HG03442 (cell line): ENCODE results near the gene CEP70.
"Not testable (repeated sequence)": the region's sequence is repeated elsewhere in the genome, so short reads cannot be mapped to it uniquely, and the experiment has no call there.

Experiments
- ATAC-seq: cut with Tn5 transposase; IDR thresholded peaks from one replicate; pipeline ENCODE4 v1.9.1; 2021; ENCODE audit warnings: mild to moderate bottlenecking, moderate library complexity; ENCODE audit not compliant: unreplicated experiment

The CEP70 gene

GRCh38 chr3:138594150-138594934 is at the start of gene CEP70:
Gene CEP70 (minus strand): TSS chr3:138594260. CDS start chr3:138572927, 21,333 bp downstream.
- peak; percentile 82 for ATAC-seq

DNA sequence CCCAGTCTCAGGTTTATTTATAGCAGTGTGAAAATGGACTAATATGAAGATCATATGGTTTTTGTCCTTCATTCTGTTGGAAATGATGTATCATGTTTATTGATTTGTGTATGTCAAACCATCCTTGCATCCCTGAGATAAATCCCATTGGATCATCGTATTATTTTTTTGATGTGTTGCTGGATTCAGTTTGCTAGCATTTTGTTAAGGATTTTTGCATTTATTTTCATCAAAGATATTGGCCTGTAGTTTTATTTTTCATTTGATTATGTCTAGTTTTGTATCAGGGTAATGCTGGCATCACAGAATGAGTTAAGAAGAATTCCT is 48.8 kb upstream of the CEP70 start:
- ATAC-seq, result no peak

DNA sequence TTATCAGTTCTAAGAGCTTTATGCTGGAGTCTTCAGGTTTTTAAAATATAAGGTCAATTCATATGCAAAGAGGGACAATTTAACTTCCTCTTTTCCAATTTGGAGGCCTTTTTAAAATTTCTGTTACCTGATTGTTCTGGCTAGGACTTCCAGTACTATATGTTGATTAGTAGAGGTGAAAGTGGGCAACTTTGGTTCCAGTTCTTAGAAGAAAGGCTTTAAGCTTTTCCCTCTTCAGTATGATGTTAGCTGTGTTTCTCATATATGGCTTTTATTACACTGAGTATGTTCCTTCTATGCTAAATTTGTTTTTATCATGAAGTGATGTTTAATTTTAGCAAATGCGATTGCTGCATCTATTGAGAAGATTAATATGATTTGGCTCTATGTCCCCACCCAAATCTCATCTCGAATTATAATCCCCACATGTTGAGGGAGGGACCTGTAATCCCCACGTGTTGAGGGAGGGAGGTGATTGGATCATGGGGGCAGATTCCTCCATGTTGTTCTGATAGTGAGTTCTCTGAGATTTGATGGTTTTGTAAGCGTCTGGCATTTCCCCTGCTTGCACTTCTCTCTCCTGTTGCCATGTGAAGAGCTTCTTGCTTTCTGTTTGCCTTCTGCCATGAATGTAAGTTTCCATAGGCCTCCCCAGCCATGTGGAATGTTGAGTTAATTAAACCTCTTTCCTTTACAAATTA is 48.3 kb upstream of the CEP70 start:
- no peak for ATAC-seq

DNA sequence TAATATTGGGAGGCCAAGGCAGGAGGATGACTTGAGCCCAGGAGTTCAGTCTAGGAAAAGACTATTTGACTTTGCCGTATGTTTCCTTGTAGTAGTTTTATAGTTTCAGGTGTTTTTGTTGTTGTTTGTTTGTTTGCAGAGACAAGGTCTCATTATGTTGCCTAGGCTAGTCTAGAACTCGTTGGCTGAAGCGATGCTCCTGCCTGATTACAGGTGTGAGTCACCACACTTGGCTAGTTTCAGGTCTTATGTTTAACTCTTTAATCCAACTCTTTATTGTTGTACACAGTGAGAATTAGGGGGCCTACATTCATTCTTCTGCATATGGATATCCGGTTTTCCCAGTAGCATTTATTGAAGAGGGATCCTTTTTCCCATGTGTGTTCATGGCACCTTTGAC is 46.5 kb upstream of the CEP70 start:
- ATAC-seq, result no peak

GRCh38 chr3:138638641-138639040 is 44.6 kb upstream of the CEP70 start:
- no peak for ATAC-seq

DNA sequence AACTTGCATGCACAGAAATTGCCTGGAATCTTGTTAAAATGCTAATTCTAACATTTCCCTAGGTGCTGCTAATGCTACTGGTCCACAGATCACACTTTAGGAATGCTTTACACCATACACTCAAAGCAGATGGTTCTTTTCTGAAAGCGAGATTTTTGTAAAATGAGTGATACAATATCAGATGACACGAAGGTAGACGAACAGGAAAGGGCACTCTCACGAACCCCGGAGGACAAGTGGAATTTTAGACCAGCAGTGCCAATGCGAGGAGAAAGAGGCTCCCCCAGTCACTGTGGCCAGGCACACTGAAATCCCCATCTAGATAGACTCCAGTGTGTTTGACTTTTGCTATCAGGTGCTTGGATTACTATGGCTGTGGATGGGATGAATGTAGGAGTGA is 35.5 kb upstream of the CEP70 start:
- no peak for ATAC-seq

DNA sequence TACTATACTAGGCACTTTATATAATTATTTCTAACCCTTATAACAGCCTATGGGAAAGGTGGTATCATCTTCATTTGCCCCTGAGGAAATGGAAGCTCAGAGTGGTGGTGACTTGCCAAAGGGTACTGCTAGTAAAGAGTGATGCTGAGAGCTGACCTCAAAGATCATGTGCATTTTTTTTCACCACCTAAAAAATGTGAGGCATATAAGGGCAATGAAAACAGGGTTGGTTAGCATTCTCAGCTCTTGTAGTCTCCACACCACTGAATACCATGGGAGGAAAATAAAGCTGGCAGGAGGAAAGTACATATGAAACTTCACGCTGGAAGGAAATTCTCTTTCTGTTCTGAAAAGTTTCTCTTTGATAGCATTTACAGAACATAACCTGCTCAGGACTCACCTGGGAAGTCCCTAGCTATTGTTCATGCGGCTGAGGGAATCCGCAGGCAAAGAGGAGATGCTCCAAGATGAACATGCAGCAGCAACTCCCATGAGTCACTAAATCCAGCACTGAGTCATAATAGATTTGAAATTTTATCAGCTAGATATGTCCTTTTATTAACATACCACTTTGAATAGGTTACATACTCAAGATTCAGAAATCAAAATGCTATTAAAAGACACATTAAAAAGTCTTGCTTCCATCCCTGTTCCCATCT is 31.8 kb upstream of the CEP70 start:
- no peak for ATAC-seq

- ATAC-seq, result no peak
These were observed 30.5 kb upstream of the CEP70 start for GRCh38 chr3:138624518-138624917.

- ATAC-seq, result no peak
These were observed 26.4 kb upstream of the CEP70 start for GRCh38 chr3:138620431-138620830.

DNA sequence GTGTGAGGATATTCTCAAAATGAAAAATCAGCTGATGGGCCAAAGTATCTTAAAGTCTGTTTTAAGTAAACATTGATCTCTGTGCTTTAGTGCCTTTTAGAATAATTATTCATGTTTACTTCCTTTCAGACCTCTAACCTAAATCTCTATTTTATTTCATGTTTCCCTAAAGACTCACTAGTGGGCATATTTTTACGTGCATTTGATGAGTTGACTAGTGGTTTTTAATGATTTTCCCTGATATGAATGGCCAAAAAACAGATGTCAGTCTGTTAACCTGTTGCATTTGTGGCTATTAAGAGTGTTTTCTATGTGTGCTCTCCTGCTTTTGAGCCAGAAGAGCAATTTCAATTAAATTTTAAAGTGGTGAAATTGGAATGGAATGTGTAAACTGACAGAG is 21.4 kb upstream of the CEP70 start:
- no peak for ATAC-seq

DNA sequence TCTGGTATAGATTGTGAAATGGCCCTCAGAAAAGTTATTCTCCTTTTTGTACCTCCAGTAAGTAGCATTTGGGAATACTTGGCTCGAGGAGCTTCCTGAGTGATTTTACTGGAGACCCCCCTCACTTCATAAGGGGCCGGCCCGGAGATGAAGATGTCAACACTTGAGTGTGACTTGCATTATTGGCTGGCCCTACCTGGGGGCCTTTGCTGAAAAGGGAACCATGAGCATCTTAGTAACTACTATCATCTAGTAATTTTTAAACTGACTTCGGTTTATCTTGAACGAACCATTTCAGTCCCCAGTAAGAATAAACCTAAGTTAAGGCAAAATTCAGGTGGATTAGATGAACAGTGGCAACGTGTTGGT is 15.8 kb upstream of the CEP70 start:
- ATAC-seq, result no peak

GRCh38 chr3:138608322-138609135 is 14.5 kb upstream of the CEP70 start, which contains the start of gene FAIM:
Gene FAIM (plus strand): TSS chr3:138608771. CDS start chr3:138619727, 10,956 bp downstream.
- peak; percentile 72 for ATAC-seq

DNA sequence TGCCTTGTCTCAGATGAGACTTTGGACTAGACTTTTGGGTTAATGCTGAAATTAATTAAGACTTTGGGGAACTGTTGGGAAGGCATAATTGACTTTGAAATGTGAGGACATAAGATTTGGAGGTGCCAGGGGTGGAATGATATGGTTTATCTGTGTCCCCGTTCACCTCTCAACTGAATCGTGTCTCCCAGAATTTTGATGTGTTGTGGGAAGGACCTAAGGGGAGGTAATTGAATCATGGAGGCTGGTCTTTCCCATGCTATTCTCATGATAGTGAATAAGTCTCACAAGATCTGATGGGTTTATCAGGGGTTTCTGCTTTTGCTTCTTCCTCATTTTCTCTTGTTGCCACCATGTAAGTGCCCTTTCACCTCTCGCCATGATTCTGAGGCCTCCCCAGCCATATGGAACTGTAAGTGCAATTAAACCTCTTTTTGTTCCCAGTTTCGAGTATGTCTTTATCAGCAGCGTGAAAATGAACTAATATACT is 10.1 kb upstream of the CEP70 start:
- not testable (repeated sequence) for ATAC-seq

DNA sequence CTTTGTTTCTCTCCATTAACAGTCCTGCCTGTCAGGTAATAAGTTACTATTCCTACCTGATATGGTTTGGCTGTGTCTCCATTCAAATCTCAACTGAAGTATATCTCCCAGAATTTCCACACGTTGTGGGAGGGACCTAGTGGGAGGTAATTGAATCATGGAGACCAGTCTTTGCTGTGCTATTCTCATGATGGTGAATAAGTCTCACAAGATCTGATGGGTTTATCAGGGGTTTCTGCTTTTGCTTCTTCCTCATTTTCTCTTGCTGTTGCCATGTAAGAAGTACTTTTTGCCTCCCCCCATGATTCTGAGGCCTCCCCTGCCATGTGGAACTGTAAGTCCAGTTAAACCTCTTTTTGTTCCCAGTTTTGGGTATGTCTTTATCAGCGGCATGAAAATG is 7.6 kb upstream of the CEP70 start:
- ATAC-seq, result not testable (repeated sequence)

- no peak for ATAC-seq
These were observed 6.2 kb upstream of the CEP70 start for GRCh38 chr3:138600100-138600745.

- no peak for ATAC-seq
These were observed 4.5 kb upstream of the CEP70 start for GRCh38 chr3:138598534-138598933.

GRCh38 chr3:138597186-138597976 is 3.3 kb upstream of the CEP70 start:
- ATAC-seq, result not testable (repeated sequence)

GRCh38 chr3:138594935-138595610 is 1.0 kb upstream of the CEP70 start:
- ATAC-seq, result peak; percentile 12
